Vagina (tissue), 2 donors: ENCODE data around the gene PDIA5. TPM values are rescaled to one million over a fixed set of nuclear protein-coding genes. Genes with fewer than 3 reads are reported as not detected.

Source experiments
- DNase-seq, 2 donors: peaks; one replicate each; pipeline ENCODE4 v3.0.0-alpha.2; 2017; ENCODE audit errors: extremely low spot score in 2 of 2
- H3K27ac ChIP-seq: fragments of 200-600 bp; sonication (generic); one replicate; pipeline ENCODE4 v1.5.1; 2019
- H3K27me3 ChIP-seq: fragments of 200-600 bp; sonication (generic); one replicate; pipeline ENCODE4 v1.5.1; 2019
- H3K36me3 ChIP-seq, 2 donors: fragments of 200-600 bp; sonication (generic); one replicate each; pipeline ENCODE4 v1.5.1; 2017 to 2019
- H3K4me1 ChIP-seq: fragments of 200-600 bp; sonication (generic); one replicate; pipeline ENCODE4 v1.5.1; 2019
- H3K4me3 ChIP-seq, 2 donors: fragments of 200-600 bp; sonication (generic); 1 replicate in 1 of 2; 2 replicates in 1 of 2; pipeline ENCODE4 v1.5.1; 2016 to 2019
- H3K9me3 ChIP-seq: fragments of 200-600 bp; sonication (generic); one replicate; pipeline ENCODE4 v1.5.1; 2019
- POLR2A ChIP-seq, 2 donors: fragments of 450-650 bp; IDR thresholded peaks; one replicate each; pipeline ENCODE4 v1.6.1; 2017; ENCODE audit warnings: antibody characterized with exemption in 2 of 2, mild to moderate bottlenecking in 2 of 2, moderate library complexity in 2 of 2
- POLR2AphosphoS5 ChIP-seq, 2 donors: sonication (generic); formaldehyde crosslinking; IDR thresholded peaks; one replicate each; pipeline ENCODE4 v1.9.0; 2017; ENCODE audit warnings: antibody characterized with exemption in 2 of 2, mild to moderate bottlenecking in 2 of 2, low read depth in 1 of 2; ENCODE audit not compliant: insufficient read depth in 1 of 2
- intact Hi-C: fragments of 100-400 bp; cut with DNase I; formaldehyde crosslinking; loops from one replicate; pipeline ENCODE4 v1.15.1; 2023
- total RNA-seq: library from RNA; depleted of rRNA; stranded (reverse); fragments of >200 nt; gene quantifications from one replicate; pipeline ENCODE4 v1.2.3, GENCODE V29; 2016
- TF ChIP-seq, protein P1 (sequence below), 3 experiments: fragments of 450-650 bp in 2 of 3; fragments of 200-600 bp in 1 of 3; sonication (generic) in 1 of 3; IDR thresholded peaks; one replicate each; pipeline ENCODE4 v1.5.1; 2017 to 2019; ENCODE audit warnings: antibody characterized with exemption in 3 of 3, mild to moderate bottlenecking in 2 of 3, moderate library complexity in 2 of 3

PDIA5 gene
- total RNA-seq, 1 donor from 2014 or later: 18.9 TPM

DNA sequence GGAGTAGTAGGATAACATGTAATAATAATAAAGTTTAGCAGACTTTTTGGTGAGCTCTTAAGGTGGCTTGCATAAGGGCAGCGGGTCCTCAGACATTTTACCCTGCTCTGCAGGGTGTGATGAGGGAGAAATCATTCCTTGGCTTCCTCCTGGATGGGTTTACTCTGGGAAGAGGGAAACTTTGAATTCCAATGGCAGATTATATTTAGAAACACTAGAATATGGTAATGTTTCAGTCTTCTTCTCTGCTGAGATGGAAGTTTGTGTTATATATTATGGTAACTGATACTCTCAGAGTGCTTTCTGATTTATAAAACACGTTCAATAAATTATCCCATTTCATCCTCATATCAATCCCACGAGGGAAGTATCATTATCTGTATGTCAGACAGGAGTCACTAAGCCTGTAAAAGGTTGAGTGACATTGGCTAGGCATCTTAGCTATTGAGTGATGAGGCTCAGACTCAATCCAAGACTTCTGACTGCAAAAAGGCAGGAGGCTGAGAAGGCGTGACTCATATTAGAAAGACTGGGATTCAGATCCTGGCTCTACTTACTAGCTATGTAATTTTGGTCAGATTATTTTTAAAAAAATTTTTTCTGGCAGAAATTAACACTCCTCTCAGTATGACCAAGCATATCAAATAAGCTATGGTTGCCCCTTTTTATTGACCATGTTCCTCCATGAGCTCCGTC lies 19.3 kb downstream of the PDIA5 start:
- TF ChIP-seq POLR2AphosphoS5 (IDR thresholded peaks at IDR 0.05; ENCODE audit: insufficient read depth in 1 of 2, low read depth in 1 of 2) (no peak), POLR2A (IDR thresholded peaks at IDR 0.05) (no peak)
- TF ChIP-seq, protein P1, sequence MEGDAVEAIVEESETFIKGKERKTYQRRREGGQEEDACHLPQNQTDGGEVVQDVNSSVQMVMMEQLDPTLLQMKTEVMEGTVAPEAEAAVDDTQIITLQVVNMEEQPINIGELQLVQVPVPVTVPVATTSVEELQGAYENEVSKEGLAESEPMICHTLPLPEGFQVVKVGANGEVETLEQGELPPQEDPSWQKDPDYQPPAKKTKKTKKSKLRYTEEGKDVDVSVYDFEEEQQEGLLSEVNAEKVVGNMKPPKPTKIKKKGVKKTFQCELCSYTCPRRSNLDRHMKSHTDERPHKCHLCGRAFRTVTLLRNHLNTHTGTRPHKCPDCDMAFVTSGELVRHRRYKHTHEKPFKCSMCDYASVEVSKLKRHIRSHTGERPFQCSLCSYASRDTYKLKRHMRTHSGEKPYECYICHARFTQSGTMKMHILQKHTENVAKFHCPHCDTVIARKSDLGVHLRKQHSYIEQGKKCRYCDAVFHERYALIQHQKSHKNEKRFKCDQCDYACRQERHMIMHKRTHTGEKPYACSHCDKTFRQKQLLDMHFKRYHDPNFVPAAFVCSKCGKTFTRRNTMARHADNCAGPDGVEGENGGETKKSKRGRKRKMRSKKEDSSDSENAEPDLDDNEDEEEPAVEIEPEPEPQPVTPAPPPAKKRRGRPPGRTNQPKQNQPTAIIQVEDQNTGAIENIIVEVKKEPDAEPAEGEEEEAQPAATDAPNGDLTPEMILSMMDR (IDR thresholded peaks at IDR 0.05): no peak
- no peak for DNase-seq
- Histone ChIP-seq H3K9me3 (no peaks in the 10 kb centered on the region), H3K27me3 (no peaks in the 10 kb centered on the region), H3K27ac (no peak overlapping the region), H3K4me3 (no peak overlapping the region), H3K4me1 (peaks cover 60% of the 10 kb centered on the region), H3K36me3 (no peaks in the 10 kb centered on the region)
- intact Hi-C loops: no loop called here

DNA sequence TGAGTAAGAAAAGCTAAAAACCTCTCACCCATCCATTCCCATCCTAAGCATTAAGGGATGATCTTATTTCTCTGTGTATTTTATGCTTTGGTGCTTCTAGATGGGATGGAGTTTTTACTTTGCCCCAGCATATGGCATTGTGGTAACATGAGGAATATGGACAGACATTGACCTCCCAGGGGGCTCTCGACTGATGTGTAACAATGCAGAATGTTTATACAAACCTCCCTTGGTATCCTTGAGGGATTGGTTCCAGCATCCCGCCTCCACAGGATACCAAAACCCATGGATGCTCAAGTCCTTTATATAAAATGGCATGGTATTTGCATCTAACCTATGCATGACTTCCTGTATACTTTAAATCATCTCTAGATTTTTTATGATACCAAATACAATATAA lies 21.6 kb downstream of the PDIA5 start:
- no peak overlapping the region for H3K27ac ChIP-seq
- no peak for DNase-seq
- no peak for TF ChIP-seq POLR2A (IDR thresholded peaks at IDR 0.05)
- TF ChIP-seq, protein P1 (IDR thresholded peaks at IDR 0.05): no peak
- peaks cover 41% of the 10 kb centered on the region for H3K4me1 ChIP-seq
- no peak overlapping the region for H3K4me3 ChIP-seq
- H3K9me3 ChIP-seq: no peaks in the 10 kb centered on the region
- intact Hi-C loops: no loop called here
- peaks cover 0 to 10% of the 10 kb centered on the region in 2 donors for H3K36me3 ChIP-seq
- H3K27me3 ChIP-seq: no peaks in the 10 kb centered on the region

DNA sequence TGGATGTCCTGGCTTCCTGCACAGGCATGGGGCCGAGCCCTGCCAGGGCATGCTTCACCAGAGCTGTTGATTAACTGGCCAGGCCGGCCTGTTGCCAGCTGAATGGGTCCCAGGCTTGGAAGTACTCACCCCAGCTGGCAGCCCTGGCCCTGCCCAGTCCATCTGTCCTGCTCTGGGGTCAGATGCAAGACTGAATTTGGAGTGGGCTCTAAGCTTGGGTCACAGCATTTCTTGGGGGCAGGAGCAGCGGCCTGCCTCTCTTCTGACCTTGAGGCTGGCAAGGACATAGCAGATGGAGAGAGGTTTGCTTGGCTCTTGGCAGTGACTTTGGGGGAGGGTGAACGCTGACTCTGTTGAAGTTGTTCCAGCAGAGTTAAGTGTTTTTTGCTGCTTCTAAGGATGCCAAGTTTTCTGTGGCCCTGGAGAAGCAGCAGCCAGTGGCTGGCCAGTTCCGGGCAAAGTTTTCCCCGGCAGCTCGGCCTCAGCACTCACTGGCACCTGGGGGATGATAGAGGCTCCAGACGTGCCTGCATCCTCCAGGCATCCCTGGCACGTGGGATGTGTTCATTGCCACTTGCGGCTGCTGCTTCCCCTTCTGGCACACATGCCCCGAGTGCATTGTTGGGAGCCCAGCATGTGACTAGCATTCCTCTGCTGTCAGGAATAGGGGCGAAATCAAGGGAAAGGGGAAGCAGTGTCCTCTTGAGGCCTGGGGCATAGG lies 22.9 kb downstream of the PDIA5 start:
- H3K9me3 ChIP-seq: no peaks in the 10 kb centered on the region

DNA sequence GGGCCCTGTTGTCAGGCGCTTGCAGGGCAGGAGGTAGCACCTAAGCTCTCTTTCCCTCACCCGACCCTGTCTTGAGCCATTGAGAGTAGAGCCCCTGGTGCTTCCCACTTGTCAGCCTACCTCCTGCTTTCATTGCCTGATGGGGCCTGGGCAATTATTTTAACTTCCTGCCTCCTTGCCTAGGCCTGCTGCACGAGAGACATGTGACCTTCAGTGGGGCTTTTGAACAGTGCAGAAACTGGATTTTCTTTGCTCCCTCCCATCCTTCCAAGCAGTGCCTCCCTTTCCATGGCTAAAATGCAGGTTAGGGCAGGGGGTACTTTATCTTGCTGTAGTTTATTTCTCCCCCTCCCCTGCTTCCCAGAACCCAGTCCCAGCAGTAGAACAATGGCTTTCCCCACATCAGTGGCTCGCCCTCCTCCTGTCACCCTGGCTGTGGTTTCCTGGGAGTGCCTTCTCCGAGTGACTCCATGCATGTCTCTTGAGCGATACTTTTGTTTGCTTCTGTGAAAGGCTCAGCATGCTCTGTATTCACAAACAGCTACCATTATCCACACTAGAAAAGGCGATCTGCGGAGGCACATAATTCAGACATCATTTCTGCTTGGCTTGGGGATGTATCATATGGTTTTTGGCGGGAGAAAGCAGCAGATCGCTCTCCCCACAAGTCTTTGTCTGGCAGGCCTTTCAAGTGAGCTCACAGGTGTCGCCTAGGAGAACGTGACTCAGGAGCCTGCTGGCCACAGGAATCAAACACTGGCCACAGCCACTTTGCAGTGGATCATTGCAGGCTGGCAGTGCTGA lies 24.1 kb downstream of the PDIA5 start:
- intact Hi-C loops: no loop called here
- peaks cover 0 to 10% of the 10 kb centered on the region in 2 donors for H3K36me3 ChIP-seq
- H3K4me1 ChIP-seq: peaks cover 15% of the 10 kb centered on the region

More for the DNA sequence above, 22.9 kb downstream of the PDIA5 start:
- DNase-seq: no peak
- no peak for TF ChIP-seq POLR2A (IDR thresholded peaks at IDR 0.05)
- TF ChIP-seq, protein P1 (IDR thresholded peaks at IDR 0.05): no peak
- no peak for TF ChIP-seq POLR2AphosphoS5 (IDR thresholded peaks at IDR 0.05; ENCODE audit: insufficient read depth in 1 of 2, low read depth in 1 of 2)
- H3K27ac ChIP-seq: no peak overlapping the region
- no peaks in the 10 kb centered on the region for H3K27me3 ChIP-seq
- peaks cover 0 to 10% of the 10 kb centered on the region in 2 donors for H3K36me3 ChIP-seq
- intact Hi-C loops: no loop called here
- H3K4me3 ChIP-seq: no peak overlapping the region
- peaks cover 27% of the 10 kb centered on the region for H3K4me1 ChIP-seq

More for the DNA sequence above, 24.1 kb downstream of the PDIA5 start:
- Histone ChIP-seq H3K9me3 (no peaks in the 10 kb centered on the region), H3K27ac (no peak overlapping the region), H3K27me3 (no peaks in the 10 kb centered on the region), H3K4me3 (no peak overlapping the region)
- no peak for DNase-seq
- TF ChIP-seq, protein P1 (IDR thresholded peaks at IDR 0.05): no peak
- TF ChIP-seq POLR2AphosphoS5 (IDR thresholded peaks at IDR 0.05; ENCODE audit: insufficient read depth in 1 of 2, low read depth in 1 of 2): no peak
- no peak for TF ChIP-seq POLR2A (IDR thresholded peaks at IDR 0.05)
